Activated CD8-positive, alpha-beta memory T cell treated with anti-CD3 and anti-CD28 coated beads for 36 hours (primary cell): Measurements from ENCODE around the gene MEF2C. TPM values are rescaled to one million over a fixed set of nuclear protein-coding genes. Genes with fewer than 3 reads are reported as not detected.

Experiments
- CTCF ChIA-PET: fragments of 350-600 bp; sonication (Branson Sonifier 250); formaldehyde crosslinking; loops from one replicate; lab custom pipeline; 2021; ENCODE audit warnings: antibody characterized with exemption; lab: Charles Lee
- POLR2A ChIA-PET: fragments of 350-600 bp; sonication (Branson Sonifier 250); formaldehyde crosslinking; loops from one replicate; lab custom pipeline; 2021; ENCODE audit warnings: antibody characterized with exemption; lab: Charles Lee
- total RNA-seq, 2 experiments: library from RNA; stranded (reverse); gene quantifications; one replicate each; pipeline ENCODE4 v1.2.3, GENCODE V29; 2021

The MEF2C gene
- total RNA-seq, 2 experiments from 2014 or later, result 0.08 to 0.15 TPM

DNA sequence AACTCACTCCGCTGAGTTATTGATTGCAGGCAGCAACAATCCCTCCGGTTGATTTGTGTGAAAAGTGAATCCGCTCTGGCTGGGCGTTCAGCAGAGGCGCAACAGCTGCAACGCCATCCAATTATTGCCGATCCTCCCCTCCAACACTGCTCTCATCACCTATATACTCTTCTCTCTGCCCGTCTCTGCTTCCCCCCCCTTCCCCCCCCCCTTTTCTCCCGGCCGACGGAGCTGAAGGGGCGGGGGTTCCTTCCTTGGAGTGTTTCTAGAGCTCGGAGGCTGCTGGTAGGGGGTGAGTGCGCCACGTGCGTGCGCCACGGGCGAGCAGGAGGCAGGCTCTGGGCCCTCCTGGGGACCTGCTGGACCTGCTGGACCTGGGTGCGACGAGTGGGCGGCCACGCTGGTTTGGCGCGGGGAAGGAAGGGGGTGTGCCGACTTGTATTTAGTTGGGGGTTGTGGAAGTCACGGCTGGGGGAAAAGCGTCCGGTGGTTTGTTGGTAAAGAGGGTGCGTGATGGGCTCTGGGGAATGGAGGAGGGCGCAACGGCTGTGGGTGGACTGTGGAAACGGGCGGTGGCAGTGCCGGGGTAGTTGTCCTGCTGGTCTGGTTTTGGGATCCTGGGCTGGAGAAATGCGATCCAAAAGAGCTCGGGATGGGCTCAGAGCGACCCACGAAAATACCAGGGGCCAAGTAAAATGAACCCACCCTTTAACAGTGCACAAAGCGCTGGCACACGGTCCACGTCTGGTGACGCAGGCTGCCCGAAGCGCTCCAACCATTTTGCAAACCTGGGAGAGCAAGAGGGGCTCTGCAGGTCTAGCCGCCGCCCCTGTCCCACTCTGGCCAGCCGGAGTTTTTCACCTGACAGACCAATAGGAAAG is 6.4 kb upstream of the MEF2C start:
- ChIA-PET POLR2A (no interaction called here), CTCF (no interaction called here)

DNA sequence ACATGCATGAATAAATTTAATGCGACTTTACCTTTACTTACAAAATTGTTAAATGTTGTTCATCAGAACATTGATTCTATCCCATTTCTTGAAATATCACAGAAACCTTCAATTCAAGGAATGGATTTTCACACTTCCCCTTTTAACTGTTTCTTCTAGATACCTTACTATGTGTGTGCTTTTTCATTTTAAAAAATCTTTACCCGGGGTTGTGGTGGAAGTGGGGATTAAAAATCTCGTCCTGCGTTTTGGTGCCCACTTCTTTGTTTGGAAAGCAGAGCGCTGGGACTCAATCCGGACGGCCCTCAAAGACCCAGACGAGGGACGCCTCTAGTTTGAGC is 5.8 kb upstream of the MEF2C start:
- CTCF ChIA-PET, result no interaction called here
- POLR2A ChIA-PET, result no interaction called here

GRCh38 chr5:88888291-88888690 is 5.3 kb upstream of the MEF2C start:
- CTCF ChIA-PET, result no interaction called here

GRCh38 chr5:88887342-88887741 is 4.4 kb upstream of the MEF2C start:
- POLR2A ChIA-PET, result no interaction called here
- CTCF ChIA-PET, result no interaction called here

More at GRCh38 chr5:88888291-88888690, 5.3 kb upstream of the MEF2C start:
- POLR2A ChIA-PET, result no interaction called here

DNA sequence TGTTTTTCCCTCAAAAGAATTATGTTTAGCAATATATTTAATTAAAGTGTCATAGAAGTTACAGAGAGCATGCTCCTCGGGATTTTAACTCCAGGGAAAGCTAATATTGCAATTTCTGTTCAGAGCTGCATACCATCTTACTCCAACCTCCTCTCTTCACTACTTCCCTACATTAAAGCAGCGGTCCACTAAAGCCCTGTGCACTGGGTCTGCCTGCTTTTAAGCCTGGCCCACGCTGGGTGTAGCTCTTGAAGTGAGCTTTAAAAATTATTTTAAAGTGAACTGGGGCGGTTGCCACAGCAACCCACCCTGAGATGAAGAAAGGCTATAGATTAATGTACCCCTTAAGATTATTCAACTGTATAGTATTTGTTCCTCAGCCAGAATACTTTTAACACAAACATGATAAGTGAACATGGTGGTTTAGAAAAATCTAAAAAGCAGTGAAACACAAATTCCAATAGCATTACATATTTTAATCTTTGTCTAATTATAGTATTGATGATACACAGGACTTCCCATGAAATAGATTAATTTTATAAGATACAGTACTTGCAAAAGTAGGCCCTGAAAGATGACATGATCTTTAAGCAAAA is 3.9 kb upstream of the MEF2C start:
- ChIA-PET CTCF (no interaction called here), POLR2A (no interaction called here)

DNA sequence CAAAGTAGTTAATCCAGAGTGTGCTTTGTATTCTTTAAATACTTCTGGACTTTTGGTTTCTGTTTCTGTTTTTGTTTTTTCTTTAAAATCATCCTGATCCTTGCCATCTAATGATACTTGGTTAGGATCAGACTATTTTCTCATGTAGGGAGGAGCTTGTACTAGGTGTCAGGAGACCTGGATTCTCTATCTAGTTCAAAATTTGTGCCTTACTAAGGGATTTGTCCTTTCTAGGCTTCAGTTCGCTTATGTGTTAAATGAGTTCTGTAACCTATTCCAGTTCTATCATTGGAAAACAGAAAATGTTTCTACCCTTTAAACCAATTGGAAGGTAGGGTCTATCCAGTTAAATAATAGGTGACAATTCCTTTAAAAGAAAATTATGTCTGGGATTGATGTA is 3.3 kb upstream of the MEF2C start:
- ChIA-PET CTCF (no interaction called here), POLR2A (no interaction called here)

- ChIA-PET CTCF (no interaction called here), POLR2A (no interaction called here)
Measured at GRCh38 chr5:88885002-88885401, 2.0 kb upstream of the MEF2C start.

DNA sequence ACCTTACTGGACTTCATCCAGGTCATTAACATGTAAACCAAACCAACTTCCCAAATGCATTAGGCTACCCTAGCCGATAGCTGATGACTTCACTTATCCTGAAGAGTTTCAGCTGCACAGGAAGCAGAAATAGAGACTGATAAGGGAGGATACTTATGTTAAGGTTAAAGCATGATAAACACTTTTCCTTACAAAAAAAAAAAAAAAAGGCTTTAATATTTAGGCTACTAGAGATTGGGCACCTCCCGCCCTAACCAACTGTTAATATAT is 1.6 kb upstream of the MEF2C start:
- CTCF ChIA-PET, result interaction anchor here (1.2 kb wide), 1 partner anchor 84 kb away, joined by 3 read pairs; no protein-coding TSS in a partner anchor
- POLR2A ChIA-PET, result no interaction called here

DNA sequence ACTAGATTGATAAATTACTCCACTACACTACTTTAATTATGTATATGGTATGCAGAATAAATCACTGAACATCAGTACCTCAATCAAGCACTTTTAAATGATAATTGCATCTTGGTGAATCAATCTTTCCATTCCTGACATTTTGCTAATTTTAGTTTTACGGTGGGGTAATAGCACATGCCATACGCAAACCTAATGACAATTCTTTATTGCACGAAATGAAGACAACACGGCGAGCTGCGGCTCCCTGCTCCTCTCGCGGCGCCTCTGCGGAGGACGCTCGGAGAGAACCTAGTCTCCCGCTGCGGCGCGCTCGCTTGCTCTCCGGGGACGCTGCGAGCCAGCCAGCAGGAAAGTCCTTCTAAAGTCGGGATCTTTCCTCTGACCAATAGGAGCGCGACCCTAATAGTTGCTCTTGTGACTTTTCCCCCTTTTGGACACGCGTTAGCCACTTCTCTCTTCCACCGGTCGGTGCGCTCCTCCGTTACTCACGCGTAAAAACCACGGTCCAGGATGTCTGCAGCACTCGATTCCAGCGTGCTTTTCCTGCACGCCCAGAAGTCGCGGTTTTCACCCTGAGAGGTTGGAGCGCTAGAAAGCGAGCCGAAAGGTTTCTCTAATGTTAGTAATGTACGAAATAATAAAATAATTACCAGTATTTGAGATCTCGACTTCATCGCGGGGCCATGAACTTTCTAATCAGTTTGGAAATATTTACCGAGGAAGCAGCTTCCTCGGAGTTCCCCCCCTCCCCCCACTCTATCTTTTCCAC is 1.0 kb upstream of the MEF2C start:
- CTCF ChIA-PET, result interaction anchor here (1.2 kb wide), 1 partner anchor 84 kb away, joined by 3 read pairs; no protein-coding TSS in a partner anchor
- POLR2A ChIA-PET, result no interaction called here

GRCh38 chr5:88882276-88883038 is 527 bp downstream of the MEF2C start:
- ChIA-PET CTCF (no interaction called here), POLR2A (no interaction called here)

- ChIA-PET POLR2A (no interaction called here), CTCF (no interaction called here)
Measured at GRCh38 chr5:88881571-88881971, 1.4 kb downstream of the MEF2C start.

DNA sequence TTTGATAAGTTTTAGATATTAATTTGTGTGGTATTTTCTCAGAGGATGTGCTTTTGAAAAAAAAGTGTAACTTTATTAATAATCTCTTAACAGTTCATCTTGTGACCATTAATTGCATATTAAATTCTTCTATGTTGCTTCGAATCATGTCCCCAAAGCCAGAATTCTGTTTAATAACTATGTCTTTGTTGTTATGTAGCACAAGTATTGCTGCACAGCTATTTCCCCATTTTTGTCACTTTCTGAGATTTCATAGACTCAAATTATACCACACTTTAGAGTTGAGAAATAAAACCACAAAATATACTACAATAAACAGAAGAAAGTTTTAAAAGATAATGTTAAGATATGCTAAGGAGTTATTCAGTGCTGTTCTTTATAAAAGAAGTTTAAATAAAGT is 2.8 kb downstream of the MEF2C start:
- CTCF ChIA-PET, result no interaction called here
- POLR2A ChIA-PET, result no interaction called here

DNA sequence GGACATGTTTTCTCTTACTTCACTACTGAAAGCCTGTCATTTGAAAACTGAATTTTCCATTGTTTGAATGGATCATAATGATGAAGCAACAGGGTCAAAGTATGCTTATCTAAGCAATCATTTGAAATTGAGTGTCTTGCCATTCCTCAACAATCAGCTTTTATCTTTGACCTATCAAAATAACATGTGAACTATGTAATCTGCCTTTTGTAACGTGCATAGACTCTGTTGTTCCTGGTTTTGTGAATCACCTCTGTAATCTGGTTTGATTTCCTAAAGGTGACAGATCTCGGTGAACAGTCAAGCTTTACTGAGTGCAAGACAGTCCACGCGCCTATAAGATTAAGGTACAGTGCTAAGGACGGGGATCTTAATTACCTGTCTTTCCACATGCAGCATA is 3.3 kb downstream of the MEF2C start:
- POLR2A ChIA-PET, result no interaction called here
- CTCF ChIA-PET, result no interaction called here

- POLR2A ChIA-PET, result no interaction called here
- CTCF ChIA-PET, result no interaction called here
Measured at GRCh38 chr5:88878976-88879375, 4.0 kb downstream of the MEF2C start.

- ChIA-PET POLR2A (no interaction called here), CTCF (no interaction called here)
Measured at GRCh38 chr5:88877826-88878225, 5.2 kb downstream of the MEF2C start.

DNA sequence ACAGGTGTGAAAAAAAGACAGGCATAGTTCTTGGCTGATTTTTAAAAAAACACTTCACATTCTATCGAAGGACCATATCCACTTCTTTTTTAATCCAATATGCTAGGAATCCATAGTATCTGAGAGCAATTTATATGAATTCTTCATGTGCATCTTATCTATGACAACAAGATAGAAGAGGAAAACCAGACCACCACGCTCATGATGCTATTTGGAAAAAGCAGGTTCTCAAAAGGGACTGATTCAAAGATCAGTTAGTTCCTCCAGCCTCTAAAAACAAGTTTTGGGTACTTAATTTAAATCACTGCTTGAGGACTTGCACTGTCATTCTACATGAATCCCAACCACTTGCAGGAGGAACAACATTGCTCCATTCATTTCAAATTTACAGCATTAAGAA is 6.3 kb downstream of the MEF2C start:
- ChIA-PET CTCF (no interaction called here), POLR2A (no interaction called here)

- ChIA-PET CTCF (no interaction called here), POLR2A (no interaction called here)
Measured at GRCh38 chr5:88875341-88876234, 7.4 kb downstream of the MEF2C start.

DNA sequence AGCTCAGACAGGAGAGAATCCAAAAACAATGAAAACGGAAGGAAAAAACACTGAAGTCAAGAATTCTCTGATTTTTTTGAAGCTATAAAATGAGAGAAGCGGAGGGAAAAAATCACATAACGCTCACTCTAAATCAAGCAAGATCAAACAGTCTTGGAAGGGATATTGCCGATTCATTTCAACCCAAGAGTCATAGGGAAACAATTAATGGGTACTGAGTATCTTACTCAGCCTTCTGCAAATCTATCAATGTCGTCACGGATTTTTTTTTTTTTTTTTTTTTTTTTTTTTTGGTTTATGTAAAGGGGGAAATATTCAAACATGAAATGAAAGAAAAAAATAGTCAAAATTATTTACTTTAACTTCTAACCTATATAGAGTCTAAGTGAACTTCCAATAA is 9.5 kb downstream of the MEF2C start:
- ChIA-PET CTCF (no interaction called here), POLR2A (no interaction called here)

DNA sequence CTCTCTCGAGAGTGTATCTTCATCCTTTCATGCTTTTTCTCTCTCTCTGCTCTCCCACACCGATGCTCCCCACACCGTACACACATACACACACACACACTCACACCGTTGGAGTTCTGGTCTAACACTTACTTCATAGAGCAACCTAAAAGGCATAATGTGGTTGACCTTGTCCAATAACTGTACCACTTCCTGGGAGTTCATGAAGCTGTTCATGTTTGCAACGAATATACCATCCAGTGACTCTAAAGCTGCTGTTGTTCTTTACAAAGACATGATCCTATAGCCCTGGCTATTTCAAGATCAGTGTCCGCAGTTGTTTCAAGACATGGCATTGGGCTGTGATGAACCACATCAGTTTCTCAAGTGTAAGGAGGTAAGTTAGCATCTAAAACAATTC is 10.0 kb downstream of the MEF2C start:
- POLR2A ChIA-PET, result no interaction called here

More for the DNA sequence above, 10.0 kb downstream of the MEF2C start:
- CTCF ChIA-PET, result no interaction called here
